GM18951 (cell line): ENCODE data around the gene EIF1AD.

Experiments
- POLR2A ChIP-seq: IDR thresholded peaks from 4 replicates; pipeline ENCODE4 v1.6.1; 2011; ENCODE audit warnings: mild to moderate bottlenecking; ENCODE audit not compliant: insufficient read length, insufficient read depth; ENCODE audit errors: extremely low read depth
- in situ Hi-C: fragments of 300-500 bp; cut with MboI; formaldehyde crosslinking; loops from one replicate; pipeline ENCODE4 v1.12.0; 2022; ENCODE audit warnings: low sequenced_read_pairs, mixed read lengths, inconsistent platforms; ENCODE audit not compliant: unreplicated experiment

EIF1AD gene

DNA sequence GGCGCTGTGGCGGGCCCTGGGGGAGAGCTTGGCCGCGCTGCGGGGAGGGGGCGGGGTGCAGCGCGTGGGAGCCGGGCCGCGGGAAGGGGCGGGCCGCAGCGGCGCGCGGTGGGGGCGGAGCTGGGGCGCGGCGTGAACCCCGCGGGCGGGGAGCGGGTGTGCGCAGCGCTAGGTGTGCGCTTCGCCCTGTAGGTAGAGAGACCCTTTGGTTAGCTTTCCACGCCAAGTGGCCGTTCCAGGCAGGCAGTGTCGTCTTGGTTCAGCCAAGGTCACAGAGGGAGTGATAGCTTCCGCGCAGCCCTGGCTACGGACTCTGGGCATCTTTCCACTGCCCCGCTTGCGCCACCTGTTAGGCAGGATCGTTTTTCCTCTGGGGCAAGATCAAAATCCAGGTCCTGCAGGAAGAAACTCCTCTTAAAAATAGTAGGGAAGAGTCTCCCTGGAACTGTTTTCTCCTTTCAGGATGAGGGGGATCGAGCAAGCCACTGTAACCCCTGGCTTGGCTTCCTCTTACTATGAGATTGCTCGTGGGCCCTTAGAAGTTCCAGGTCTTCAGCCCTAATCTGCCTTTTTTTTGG, 780 bp upstream of the EIF1AD start:
- in situ Hi-C loops, result no loop called here
- peak; percentile 44 for TF ChIP-seq POLR2A

DNA sequence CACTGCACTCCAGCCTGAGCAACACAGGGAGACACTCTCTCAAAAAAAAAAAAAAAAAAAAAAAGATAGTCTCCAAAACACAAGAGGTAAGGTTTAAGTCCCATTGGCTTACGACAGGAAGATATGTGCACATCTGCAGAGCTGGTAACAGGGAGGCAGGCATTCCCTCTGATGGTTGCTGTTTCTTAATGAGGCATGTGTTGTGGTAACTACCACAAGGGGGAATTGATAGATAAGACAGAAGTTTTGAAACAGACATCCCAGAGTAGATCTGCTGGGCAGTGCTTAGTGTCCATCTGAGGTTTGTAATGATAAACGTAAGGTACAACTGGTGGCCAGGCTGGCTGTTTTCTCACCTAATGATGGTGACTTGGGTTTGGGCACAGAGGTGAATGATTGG, 4.7 kb downstream of the EIF1AD start:
- TF ChIP-seq POLR2A, result no peak
- in situ Hi-C loops, result loop anchor here (25.0 kb wide), 1 partner anchor 285 kb away; the partner anchor contains the start of genes KAT5 and RNASEH2C

DNA sequence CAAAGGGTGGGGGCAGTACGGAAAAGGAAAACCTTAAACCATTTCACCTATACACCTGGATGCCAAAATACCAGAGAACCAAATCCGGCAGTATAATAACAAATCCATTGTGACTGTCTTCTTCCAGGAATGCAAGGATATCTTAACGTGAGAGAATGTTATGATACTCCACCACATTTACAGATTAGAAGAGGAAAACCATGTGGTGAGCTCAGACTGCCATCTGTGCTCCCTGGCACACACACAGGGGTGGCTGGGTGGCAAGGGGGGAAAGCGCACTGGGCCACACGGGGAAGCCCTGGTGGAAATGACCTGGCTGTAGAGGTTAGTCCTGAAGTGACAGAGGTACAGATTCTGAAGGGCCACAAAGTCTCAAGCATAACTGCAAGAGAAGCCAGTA, 9.9 kb downstream of the EIF1AD start:
- no peak for TF ChIP-seq POLR2A
- in situ Hi-C loops, result loop anchor here (25.0 kb wide), 1 partner anchor 280 kb away; the partner anchor contains the start of genes KAT5 and RNASEH2C

DNA sequence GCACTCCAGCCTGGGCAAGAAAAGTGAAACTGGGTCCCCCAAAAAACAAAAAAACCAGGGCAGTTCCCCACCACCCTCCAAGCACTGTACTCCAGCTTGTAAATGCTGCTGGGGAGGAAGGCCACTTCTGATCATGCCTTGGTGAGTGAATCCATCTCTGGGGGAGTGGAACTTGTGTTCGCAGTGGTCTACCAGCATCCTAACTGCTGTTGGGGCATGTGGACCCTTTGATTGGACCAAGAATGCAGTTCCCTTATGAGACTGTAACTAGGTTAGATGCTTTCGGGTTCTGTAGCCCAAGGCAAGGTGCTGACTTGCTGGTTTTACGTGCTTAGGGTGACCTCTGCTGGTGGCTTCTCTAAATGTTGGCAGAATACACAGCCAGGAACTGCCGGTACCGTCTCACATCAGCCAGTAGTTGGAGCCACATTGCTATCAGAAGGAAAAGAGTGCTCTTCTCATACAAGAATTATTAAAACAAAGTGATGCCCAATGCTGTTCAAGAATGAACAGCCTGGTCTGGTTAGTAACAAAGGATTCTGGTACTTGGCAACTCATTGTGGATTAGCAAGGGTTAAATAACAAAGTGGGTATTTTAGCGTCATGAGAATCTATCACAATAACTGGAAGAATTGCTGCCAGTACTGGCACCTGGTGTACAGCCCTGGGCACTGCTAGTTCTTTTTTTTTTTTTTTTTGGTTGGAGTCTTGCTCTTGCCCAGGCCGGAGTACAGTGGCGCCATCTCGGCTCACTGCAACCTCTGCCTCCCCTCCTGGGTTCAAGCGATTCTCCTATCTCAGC, 13.0 kb downstream of the EIF1AD start:
- in situ Hi-C loops, result loop anchor here (5.0 to 25.0 kb wide), 2 partner anchors 107 to 277 kb away; partner anchors contain the start of genes KAT5 and RNASEH2C
- no peak for TF ChIP-seq POLR2A

DNA sequence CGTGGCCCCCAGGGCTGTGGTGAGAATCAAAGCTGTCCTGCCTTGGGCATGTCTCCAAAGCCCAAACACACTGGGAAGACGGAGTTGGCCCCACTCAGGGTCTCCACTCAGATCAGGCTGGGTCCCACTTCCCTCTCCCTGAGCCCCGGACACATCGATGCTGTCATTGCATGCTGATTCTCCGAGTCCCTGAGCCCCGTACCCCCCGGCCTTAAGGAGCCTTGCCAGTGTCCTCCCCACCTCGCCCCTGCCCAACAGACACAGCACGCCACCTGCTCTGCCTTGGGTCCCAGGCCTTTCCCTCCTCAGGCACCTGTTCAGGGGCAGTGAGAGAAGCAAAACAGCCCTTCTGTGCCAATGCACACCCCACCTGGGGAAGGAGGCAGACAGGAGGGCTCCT, 14.6 kb downstream of the EIF1AD start:
- in situ Hi-C loops, result loop anchor here (5.0 to 25.0 kb wide), 2 partner anchors 105 to 275 kb away; partner anchors contain the start of genes KAT5 and RNASEH2C
- no peak for TF ChIP-seq POLR2A

DNA sequence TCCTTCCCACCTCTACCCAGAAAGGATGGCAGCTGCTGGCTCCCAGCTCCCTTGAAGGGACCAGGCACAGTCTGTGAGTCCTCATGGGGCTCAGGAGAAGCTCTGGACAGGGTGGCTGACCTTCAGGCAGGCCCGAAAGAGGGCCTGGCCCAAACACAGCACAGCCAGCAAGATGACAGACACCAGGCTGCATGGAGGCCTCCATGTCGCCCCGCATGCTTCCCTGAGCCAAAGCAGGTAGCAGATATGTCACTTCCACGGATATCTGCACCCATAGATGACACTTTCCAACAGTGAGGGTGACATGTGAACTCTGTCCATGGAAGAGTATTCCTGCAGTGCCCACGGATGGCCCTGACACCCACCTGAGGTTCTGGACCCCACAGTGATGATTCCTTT, 18.4 kb downstream of the EIF1AD start:
- in situ Hi-C loops, result loop anchor here (25.0 kb wide), 1 partner anchor 271 kb away; the partner anchor contains the start of genes KAT5 and RNASEH2C
- TF ChIP-seq POLR2A, result no peak

DNA sequence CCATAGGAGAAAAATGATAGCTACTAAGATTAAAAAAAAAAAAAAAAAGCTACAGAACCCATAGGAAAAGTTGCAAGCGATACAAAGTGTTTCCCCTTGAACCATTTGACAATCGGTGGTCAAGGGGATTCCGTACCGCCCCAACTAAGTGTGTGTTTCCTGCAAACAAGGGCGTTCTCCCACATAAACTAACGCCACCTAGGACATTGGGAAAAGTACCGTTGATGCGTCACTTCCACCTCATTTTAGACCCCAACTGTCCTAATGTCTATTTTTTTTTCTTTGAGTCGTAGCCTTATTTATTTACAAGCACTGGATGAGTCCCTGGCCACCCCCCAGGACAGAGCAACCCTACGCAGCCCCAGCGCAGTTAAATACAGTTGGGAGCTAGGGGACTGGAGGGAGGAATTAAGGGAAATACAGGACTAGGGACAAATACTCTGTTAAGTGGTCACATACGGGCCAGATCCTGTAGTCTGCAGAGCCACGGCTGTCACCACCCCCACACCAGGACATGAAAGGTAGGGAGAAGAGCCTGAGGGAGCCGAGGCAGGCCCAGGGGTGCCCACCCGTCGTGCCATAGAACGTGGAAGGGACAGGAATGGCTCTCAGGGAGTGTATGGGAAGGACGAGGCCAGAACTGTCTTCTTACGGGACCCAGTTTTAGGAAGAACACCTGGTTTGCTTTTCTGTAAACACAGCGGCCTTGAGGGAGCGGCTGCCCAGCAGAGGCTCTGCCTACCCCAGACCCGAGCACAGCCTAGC, 19.0 kb downstream of the EIF1AD start:
- no peak for TF ChIP-seq POLR2A
- in situ Hi-C loops, result loop anchor here (25.0 kb wide), 1 partner anchor 271 kb away; the partner anchor contains the start of genes KAT5 and RNASEH2C

DNA sequence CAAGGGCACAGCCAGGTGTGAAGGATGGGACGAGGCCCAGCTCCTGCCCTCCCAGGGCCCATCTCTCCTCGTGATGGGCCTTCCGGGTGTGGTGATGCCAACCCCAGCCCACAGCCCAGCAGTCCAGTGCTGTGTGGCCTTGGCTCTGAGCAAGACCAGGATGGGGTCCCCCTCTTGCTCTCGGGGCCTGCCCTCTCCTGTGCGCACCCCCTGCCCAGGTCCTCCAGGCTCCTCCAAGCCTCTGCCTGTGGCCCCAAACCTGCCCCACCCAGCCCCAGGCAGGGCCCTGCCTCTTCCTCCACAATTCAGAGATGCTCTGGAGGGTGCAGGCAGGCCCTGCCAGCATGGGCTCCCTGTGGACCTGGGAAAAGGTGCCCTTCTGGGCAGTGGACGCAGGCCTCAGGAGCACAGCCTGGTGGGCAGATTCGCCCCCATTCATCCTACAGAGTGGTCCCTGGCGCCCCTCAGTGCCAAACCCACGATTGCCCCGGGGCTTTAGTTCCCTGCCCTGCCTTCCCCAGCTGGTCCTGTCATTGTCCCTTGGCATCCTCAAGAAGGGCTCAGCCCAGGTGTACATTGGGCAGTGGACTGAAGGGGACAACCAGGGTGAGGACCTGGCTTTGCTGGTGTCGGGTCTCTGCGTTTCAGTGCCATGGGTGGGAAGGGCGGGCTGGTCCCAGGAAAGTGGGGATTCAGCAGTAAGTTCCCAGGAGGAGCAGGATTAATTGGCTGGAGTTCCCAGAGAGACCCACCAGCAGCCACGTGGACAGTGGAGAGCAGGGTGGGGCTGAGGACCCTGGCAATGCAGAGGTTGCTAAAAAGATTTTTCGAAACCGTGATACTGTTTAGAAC, 19.8 kb downstream of the EIF1AD start:
- no peak for TF ChIP-seq POLR2A

DNA sequence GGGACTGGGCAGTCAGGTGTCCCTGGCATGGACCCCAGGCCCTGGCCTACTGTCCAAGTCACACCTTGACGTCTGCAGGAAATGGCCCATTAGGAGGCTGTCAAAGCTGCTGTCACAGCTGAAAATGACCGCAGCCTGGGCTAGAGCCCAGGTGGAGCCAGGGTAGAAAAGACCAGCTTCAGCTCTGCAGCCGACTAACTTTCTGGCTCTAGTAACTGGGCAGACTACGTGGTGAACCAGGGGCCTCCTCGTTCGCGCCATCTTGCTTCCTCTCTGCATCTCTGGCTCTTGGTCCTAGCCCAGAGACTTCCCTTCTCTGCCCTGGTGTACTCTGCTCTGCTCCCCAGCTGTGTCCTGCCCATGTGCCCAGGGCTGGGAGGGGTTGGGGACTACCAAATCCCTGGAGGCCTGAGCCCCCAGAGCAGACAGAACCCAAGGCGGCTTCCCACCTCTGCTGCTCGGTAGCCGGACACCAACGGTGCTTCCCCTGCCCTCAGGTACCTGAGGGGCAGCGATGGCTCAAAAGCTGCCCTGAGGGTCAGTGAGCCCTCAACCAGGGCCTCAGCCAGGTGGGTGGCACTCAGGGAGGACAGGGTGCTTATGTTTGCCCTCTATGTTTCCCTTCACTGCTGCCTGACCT, 20.7 kb downstream of the EIF1AD start:
- in situ Hi-C loops, result loop anchor here (25.0 kb wide), 1 partner anchor 269 kb away; the partner anchor contains the start of genes KAT5 and RNASEH2C
- TF ChIP-seq POLR2A, result no peak

More for the DNA sequence above, 19.8 kb downstream of the EIF1AD start:
- in situ Hi-C loops, result loop anchor here (25.0 kb wide), 1 partner anchor 270 kb away; the partner anchor contains the start of genes KAT5 and RNASEH2C

DNA sequence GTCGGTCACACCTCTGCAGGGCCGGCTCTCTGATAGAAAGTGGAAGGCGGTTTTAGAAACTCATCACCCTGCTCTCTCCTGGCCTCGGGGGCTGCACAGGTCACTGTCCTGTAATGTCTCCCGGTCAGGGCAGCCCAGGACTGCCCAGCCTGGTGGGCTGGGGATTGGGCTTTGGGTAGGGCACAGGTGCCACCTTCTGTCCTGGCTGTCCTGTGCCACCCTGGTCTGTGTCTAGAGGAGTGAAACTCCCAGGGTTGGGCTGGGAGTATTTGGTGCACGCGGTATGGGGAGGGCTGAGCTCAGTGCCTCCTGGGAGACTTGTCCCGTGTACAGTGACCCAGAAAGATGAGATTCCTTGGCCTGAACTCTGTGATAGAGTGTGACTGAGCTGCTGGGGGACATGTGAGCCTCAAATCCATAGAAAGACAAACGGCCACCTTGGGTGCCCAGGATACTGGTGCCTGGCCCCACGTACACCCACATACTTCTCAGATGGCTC, 22.6 kb downstream of the EIF1AD start:
- in situ Hi-C loops, result loop anchor here (25.0 kb wide), 1 partner anchor 267 kb away; the partner anchor contains the start of genes KAT5 and RNASEH2C
- no peak for TF ChIP-seq POLR2A
